ENCODE results near the gene BAHCC1. TPM values are rescaled to one million over a fixed set of nuclear protein-coding genes. Genes with fewer than 3 reads are reported as not detected.

The BAHCC1 gene
- total RNA-seq, 2 donors from 2014 or later = 11.4 to 28.9 TPM

DNA sequence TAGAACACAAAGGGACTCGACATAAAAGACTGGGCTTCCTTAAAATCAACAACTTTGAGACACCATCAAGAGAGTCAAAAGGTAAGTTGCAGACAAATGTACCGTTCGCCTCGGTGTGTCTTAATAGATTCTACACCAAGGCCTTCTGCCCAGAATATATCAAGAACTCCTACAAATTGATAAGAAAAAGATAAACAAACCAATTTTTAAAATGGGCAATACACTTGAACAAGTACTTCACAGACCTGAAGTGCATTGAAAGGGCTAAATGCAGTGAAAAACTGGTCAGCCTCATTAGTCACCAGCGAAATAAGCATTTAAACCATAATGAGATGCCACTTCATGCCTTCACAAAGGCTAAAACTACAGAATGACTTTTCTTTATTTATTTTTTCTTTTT is 20.4 kb upstream of the BAHCC1 start:
- TF ChIP-seq POLR2A (IDR thresholded peaks at IDR 0.05) (no peak), POLR2AphosphoS5 (IDR thresholded peaks at IDR 0.05) (no peak)
- TF ChIP-seq, protein P1, sequence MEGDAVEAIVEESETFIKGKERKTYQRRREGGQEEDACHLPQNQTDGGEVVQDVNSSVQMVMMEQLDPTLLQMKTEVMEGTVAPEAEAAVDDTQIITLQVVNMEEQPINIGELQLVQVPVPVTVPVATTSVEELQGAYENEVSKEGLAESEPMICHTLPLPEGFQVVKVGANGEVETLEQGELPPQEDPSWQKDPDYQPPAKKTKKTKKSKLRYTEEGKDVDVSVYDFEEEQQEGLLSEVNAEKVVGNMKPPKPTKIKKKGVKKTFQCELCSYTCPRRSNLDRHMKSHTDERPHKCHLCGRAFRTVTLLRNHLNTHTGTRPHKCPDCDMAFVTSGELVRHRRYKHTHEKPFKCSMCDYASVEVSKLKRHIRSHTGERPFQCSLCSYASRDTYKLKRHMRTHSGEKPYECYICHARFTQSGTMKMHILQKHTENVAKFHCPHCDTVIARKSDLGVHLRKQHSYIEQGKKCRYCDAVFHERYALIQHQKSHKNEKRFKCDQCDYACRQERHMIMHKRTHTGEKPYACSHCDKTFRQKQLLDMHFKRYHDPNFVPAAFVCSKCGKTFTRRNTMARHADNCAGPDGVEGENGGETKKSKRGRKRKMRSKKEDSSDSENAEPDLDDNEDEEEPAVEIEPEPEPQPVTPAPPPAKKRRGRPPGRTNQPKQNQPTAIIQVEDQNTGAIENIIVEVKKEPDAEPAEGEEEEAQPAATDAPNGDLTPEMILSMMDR (IDR thresholded peaks at IDR 0.05) = no peak

DNA sequence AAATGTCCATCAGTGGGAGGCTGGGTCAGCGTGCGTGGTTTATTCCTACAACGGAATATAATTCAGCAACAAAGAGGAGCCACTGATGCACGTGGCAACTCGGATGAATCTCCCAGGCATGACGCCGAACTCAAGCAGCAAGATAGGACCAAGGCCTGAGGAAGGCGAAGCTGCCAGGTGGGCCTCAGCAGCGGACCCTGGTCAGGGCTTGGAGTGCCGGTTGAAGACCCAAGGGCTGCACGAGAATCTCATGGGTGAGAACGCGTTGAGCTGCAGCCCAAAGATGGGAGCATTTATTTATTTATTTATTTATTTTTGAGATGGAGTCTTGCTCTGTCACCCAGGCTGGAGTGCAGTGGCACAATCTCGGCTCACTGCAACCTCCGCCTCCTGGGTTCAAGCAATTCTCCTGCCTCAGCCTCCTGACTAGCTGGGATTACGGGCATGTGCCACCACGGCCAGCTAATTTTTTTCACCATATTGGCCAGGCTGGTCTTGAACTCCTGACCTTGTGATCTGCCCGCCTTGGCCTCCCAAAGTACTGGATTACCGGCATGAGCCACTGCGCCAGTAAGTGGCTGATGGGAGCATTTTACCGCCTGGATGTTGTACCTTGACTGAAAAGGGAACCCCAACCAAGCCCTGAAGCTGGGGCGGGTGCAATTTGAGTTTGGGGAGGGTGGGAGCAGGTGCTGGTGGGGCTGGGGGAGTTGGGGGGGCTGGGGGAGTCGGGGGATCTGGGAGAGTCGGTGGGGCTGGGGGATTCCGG is 18.1 kb upstream of the BAHCC1 start:
- H3K36me3 ChIP-seq = no peaks in the 10 kb centered on the region
- H3K9me3 ChIP-seq = no peaks in the 10 kb centered on the region
- H3K27me3 ChIP-seq (replicated peaks; ENCODE audit: insufficient read depth) = no peaks in the 10 kb centered on the region
- no peak overlapping the region for H3K27ac ChIP-seq
- intact Hi-C loops (cut with DNase I) = no loop called here
- H3K4me1 ChIP-seq (replicated peaks) = no peaks in the 10 kb centered on the region
- no peak for DNase-seq (ENCODE audit: low spot score)
- TF ChIP-seq POLR2A (IDR thresholded peaks at IDR 0.05) (no peak), POLR2AphosphoS5 (IDR thresholded peaks at IDR 0.05) (no peak)
- TF ChIP-seq, protein P1 (IDR thresholded peaks at IDR 0.05) = no peak
- WGBS = 95% methylated on average over 25 of the region's 25 CpGs
- no peak overlapping the region for H3K4me3 ChIP-seq

More for the DNA sequence above, 20.4 kb upstream of the BAHCC1 start:
- WGBS = 97% methylated on average over 5 of the region's 5 CpGs
- intact Hi-C loops (cut with DNase I) = no loop called here
- H3K4me3 ChIP-seq = no peak overlapping the region
- H3K27me3 ChIP-seq (replicated peaks; ENCODE audit: insufficient read depth) = no peaks in the 10 kb centered on the region
- H3K4me1 ChIP-seq (replicated peaks) = no peaks in the 10 kb centered on the region
- no peak for DNase-seq (ENCODE audit: low spot score)
- no peak overlapping the region for H3K27ac ChIP-seq
- H3K9me3 ChIP-seq = no peaks in the 10 kb centered on the region
- H3K36me3 ChIP-seq = no peaks in the 10 kb centered on the region

DNA sequence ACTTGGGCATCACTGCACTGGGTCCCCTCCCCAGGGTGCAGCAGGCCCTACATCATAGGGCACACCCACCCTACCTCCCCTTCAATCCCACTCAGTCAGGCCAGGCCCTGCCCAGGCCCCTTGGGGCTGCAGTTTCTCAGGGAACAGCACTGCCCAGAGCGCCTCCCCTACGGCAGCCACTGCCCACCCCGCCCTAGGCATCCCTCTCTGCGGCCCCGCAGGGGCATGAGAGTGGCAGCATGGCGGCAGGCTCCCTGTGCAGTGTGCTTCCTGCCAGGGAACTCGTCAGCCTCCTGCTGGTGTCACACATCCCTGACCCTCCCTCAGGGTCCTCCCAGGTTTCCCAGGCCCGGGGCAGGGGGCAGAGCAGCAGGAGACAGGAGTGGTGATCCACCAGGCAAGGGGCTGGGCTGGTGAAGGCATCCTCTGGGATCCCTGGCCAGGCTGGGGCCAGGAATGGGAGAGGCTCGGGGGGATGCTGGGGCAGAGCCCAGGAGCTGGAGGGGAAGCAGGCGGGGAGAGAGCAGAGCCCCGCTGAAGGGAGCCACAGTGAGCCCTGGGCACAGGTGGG is 16.2 kb upstream of the BAHCC1 start:
- Histone ChIP-seq H3K4me1 (replicated peaks) (no peaks in the 10 kb centered on the region), H3K9me3 (no peaks in the 10 kb centered on the region), H3K27me3 (replicated peaks; ENCODE audit: insufficient read depth) (no peaks in the 10 kb centered on the region), H3K36me3 (no peaks in the 10 kb centered on the region), H3K4me3 (peak overlapping the region; percentile 6 to 12), H3K27ac (peak overlapping the region; percentile 49 to 50)
- TF ChIP-seq POLR2AphosphoS5 (IDR thresholded peaks at IDR 0.05) (no peak), POLR2A (IDR thresholded peaks at IDR 0.05) (no peak)
- TF ChIP-seq, protein P1 (IDR thresholded peaks at IDR 0.05) = no peak
- intact Hi-C loops (cut with DNase I) = no loop called here
- 84% methylated on average over 10 of the region's 11 CpGs for WGBS
- no peak for DNase-seq (ENCODE audit: low spot score)

DNA sequence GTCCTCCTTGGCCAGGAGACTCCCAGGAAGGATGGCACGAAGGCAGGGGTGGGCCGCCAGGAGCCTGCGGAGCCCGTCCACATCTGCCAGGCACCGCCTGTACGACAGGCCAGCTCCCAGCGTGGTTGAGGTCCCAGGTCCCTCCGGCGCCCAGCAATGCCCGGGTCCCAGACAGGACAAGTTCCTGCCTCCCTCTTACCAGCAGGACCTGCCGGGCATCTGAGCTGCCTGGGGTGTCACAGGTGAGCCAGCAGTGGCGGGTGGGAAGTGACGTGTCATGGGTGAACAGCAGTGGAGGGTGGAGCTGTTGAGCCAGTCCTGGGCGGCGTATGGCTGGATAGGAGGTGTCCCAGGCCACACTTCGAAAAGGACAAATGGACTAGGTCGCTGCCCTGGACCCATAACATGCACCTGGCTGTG is 15.7 kb upstream of the BAHCC1 start:
- 41% methylated on average over 17 of the region's 17 CpGs for WGBS
- Histone ChIP-seq H3K4me1 (replicated peaks) (no peaks in the 10 kb centered on the region), H3K9me3 (no peaks in the 10 kb centered on the region), H3K4me3 (peak overlapping the region; percentile 6 to 12), H3K27me3 (replicated peaks; ENCODE audit: insufficient read depth) (no peaks in the 10 kb centered on the region), H3K27ac (peak overlapping the region; percentile 49 to 50), H3K36me3 (no peaks in the 10 kb centered on the region)
- peak; percentile 82 for DNase-seq (ENCODE audit: low spot score)
- peak; percentile 65 for TF ChIP-seq POLR2A (IDR thresholded peaks at IDR 0.05)
- TF ChIP-seq POLR2AphosphoS5 (IDR thresholded peaks at IDR 0.05) = peak; percentile 75
- TF ChIP-seq, protein P1 (IDR thresholded peaks at IDR 0.05) = peak in 2 of 4 experiments; percentile 12 to 23
- intact Hi-C loops (cut with DNase I) = no loop called here

Data from prostate gland (tissue), 2 donors.